Measurements from ENCODE around the gene SLC29A4.
"Not testable (repeated sequence)": the region's sequence is repeated elsewhere in the genome, so short reads cannot be mapped to it uniquely, and the experiment has no call there.

Gene SLC29A4

GRCh38 chr7:5255832-5256231, 26.9 kb upstream of the SLC29A4 start:
- H3K9me2 ChIP-seq (replicated peaks; ENCODE audit: insufficient read depth, low read length): no peaks in the 10 kb centered on the region
- H3K27me3 ChIP-seq (replicated peaks; ENCODE audit: insufficient read depth, low read length): no peaks in the 10 kb centered on the region; the same call in 1 of the 2 replicates
- no peaks in the 10 kb centered on the region for H3K36me3 ChIP-seq (replicated peaks; ENCODE audit: insufficient read depth, low read length)
- no peaks in the 10 kb centered on the region for H3K4me1 ChIP-seq (ENCODE audit: low read length)
- no peak overlapping the region for H3K4me3 ChIP-seq (ENCODE audit: low read length)
- no peak for DNase-seq
- no peaks in the 10 kb centered on the region for H3K9me3 ChIP-seq (replicated peaks; ENCODE audit: insufficient read depth, low read length)
- no peak overlapping the region for H3K9ac ChIP-seq (ENCODE audit: low read length)
- no peak overlapping the region for H3K4me2 ChIP-seq (ENCODE audit: low read depth, low read length)
- no peak overlapping the region for H3K27ac ChIP-seq (ENCODE audit: low read length)
- no peaks in the 10 kb centered on the region for H3F3A ChIP-seq (ENCODE audit: insufficient read depth, low read length)
- no peaks in the 10 kb centered on the region for H4K20me1 ChIP-seq (ENCODE audit: insufficient read depth, low read length)
- H3K79me2 ChIP-seq (ENCODE audit: low read length): no peaks in the 10 kb centered on the region
- H2AFZ ChIP-seq (ENCODE audit: low read length): no peak overlapping the region
- no peak for TF ChIP-seq EZH2 (optimal IDR thresholded peaks at IDR 0.05; ENCODE audit: low read depth, low read length)
- TF ChIP-seq CTCF (IDR thresholded peaks at IDR 0.05; ENCODE audit: low read length): no peak
- no peak for TF ChIP-seq EZH2phosphoT487 (IDR thresholded peaks at IDR 0.05; ENCODE audit: low read length)

- H3K27me3 ChIP-seq (replicated peaks; ENCODE audit: insufficient read depth, low read length); H3K36me3 ChIP-seq (replicated peaks; ENCODE audit: insufficient read depth, low read length); H3K4me1 ChIP-seq (ENCODE audit: low read length); H3K27ac ChIP-seq (ENCODE audit: low read length); H3K9ac ChIP-seq (ENCODE audit: low read length); H2AFZ ChIP-seq (ENCODE audit: low read length); H3F3A ChIP-seq (ENCODE audit: insufficient read depth, low read length); H3K4me2 ChIP-seq (ENCODE audit: low read depth, low read length); H3K9me2 ChIP-seq (replicated peaks; ENCODE audit: insufficient read depth, low read length); H3K9me3 ChIP-seq (replicated peaks; ENCODE audit: insufficient read depth, low read length); DNase-seq; H3K79me2 ChIP-seq (ENCODE audit: low read length); H4K20me1 ChIP-seq (ENCODE audit: insufficient read depth, low read length); H3K4me3 ChIP-seq (ENCODE audit: low read length): not testable (repeated sequence)
Measured at GRCh38 chr7:5260530-5261068, 22.1 kb upstream of the SLC29A4 start.

- H3K27ac ChIP-seq (ENCODE audit: low read length): not testable (repeated sequence)
Measured at GRCh38 chr7:5263066-5263465, 19.7 kb upstream of the SLC29A4 start.

GRCh38 chr7:5265320-5266190, 17.2 kb upstream of the SLC29A4 start:
- H3K9ac ChIP-seq (ENCODE audit: low read length): no peak overlapping the region
- no peak for DNase-seq

More at GRCh38 chr7:5263066-5263465, 19.7 kb upstream of the SLC29A4 start:
- not testable (repeated sequence) for H3K4me1 ChIP-seq (ENCODE audit: low read length); DNase-seq; H3K27me3 ChIP-seq (replicated peaks; ENCODE audit: insufficient read depth, low read length); H2AFZ ChIP-seq (ENCODE audit: low read length); H3F3A ChIP-seq (ENCODE audit: insufficient read depth, low read length); H3K36me3 ChIP-seq (replicated peaks; ENCODE audit: insufficient read depth, low read length); H3K9me2 ChIP-seq (replicated peaks; ENCODE audit: insufficient read depth, low read length); H4K20me1 ChIP-seq (ENCODE audit: insufficient read depth, low read length); H3K9ac ChIP-seq (ENCODE audit: low read length); H3K9me3 ChIP-seq (replicated peaks; ENCODE audit: insufficient read depth, low read length); H3K79me2 ChIP-seq (ENCODE audit: low read length); H3K4me3 ChIP-seq (ENCODE audit: low read length); H3K4me2 ChIP-seq (ENCODE audit: low read depth, low read length)

More at GRCh38 chr7:5265320-5266190, 17.2 kb upstream of the SLC29A4 start:
- Histone ChIP-seq H4K20me1 (ENCODE audit: insufficient read depth, low read length) (no peaks in the 10 kb centered on the region), H3K36me3 (replicated peaks; ENCODE audit: insufficient read depth, low read length) (no peaks in the 10 kb centered on the region), H3K9me2 (replicated peaks; ENCODE audit: insufficient read depth, low read length) (no peaks in the 10 kb centered on the region), H3K9me3 (replicated peaks; ENCODE audit: insufficient read depth, low read length) (no peaks in the 10 kb centered on the region), H3K4me1 (ENCODE audit: low read length) (no peaks in the 10 kb centered on the region), H3K79me2 (ENCODE audit: low read length) (no peaks in the 10 kb centered on the region), H3F3A (ENCODE audit: insufficient read depth, low read length) (no peaks in the 10 kb centered on the region), H3K27me3 (replicated peaks; ENCODE audit: insufficient read depth, low read length) (peaks cover 13% of the 10 kb centered on the region; the same call in 1 of the 2 replicates), H2AFZ (ENCODE audit: low read length) (no peak overlapping the region), H3K4me3 (ENCODE audit: low read length) (no peak overlapping the region), H3K4me2 (ENCODE audit: low read depth, low read length) (no peak overlapping the region), H3K27ac (ENCODE audit: low read length) (no peak overlapping the region)
- TF ChIP-seq EZH2 (optimal IDR thresholded peaks at IDR 0.05; ENCODE audit: low read depth, low read length) (no peak), EZH2phosphoT487 (IDR thresholded peaks at IDR 0.05; ENCODE audit: low read length) (no peak), CTCF (IDR thresholded peaks at IDR 0.05; ENCODE audit: low read length) (no peak)

All from MM.1S (cell line).